Keratinocyte (primary cell): ENCODE measurements around the gene POLR2A.

Experiments
- EZH2 ChIP-seq: IDR thresholded peaks from one replicate; pipeline ENCODE4 v1.6.1; 2012; ENCODE audit warnings: inconsistent platforms, mild to moderate bottlenecking, low read length, moderate library complexity
- TF ChIP-seq, protein P1 (sequence below), 3 experiments: IDR thresholded peaks in 1 of 3; conservative IDR thresholded peaks in 1 of 3; optimal IDR thresholded peaks in 1 of 3; 2 replicates in 2 of 3; 3 replicates in 1 of 3; pipeline versions ENCODE3 to v1.5.1; 2011; ENCODE audit warnings: low read length in 3 of 3, mild to moderate bottlenecking in 3 of 3, moderate library complexity in 2 of 3, control low read depth in 1 of 3, inconsistent platforms in 1 of 3; ENCODE audit not compliant: insufficient read depth in 2 of 3; ENCODE audit errors: extremely low read depth in 1 of 3

DNA sequence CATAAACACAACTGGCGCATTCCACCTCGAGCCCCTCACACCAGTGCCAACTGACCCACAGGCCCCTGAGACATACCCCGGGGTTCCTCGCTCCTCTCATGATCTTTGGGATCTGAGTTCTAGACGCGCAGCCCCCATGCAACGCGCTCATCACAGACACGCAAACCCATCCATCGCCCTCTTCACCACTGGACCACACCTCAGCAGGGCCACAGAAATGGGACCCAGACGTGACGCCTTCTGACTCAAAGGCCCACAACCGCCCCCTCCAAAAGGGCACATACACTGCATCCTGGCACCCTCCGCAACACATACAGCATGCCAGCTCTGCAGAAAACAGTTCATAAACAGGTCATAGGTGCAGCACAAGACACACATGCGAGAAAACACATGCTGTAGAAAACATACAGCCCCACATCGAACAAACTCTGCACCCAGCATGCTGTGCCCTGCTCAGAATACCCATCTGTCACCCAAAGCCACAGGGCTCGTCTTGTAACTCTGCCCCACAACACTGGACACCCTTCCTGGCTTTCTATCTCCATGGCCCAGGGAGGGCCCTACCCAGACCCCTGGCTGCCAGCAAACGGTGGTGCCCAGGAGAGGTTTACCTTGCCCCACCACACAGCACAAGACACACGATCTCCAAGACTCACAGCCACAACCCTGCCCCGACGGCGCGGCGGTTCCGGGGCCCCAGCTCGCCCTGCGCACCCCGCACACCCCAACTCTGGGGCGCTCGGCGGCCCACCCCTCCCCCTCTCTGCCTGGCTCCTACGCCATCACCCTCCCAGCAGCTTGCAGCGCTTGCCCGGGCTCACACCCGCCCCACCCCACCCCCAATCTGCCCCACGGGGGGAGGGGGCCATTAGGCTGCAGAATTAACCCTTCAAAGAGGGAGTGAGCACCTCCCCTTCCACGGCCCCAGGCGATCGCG lies 5.6 kb upstream of the POLR2A start:
- TF ChIP-seq, protein P1, sequence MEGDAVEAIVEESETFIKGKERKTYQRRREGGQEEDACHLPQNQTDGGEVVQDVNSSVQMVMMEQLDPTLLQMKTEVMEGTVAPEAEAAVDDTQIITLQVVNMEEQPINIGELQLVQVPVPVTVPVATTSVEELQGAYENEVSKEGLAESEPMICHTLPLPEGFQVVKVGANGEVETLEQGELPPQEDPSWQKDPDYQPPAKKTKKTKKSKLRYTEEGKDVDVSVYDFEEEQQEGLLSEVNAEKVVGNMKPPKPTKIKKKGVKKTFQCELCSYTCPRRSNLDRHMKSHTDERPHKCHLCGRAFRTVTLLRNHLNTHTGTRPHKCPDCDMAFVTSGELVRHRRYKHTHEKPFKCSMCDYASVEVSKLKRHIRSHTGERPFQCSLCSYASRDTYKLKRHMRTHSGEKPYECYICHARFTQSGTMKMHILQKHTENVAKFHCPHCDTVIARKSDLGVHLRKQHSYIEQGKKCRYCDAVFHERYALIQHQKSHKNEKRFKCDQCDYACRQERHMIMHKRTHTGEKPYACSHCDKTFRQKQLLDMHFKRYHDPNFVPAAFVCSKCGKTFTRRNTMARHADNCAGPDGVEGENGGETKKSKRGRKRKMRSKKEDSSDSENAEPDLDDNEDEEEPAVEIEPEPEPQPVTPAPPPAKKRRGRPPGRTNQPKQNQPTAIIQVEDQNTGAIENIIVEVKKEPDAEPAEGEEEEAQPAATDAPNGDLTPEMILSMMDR (optimal IDR thresholded peaks at IDR 0.05 in 1 of 3, IDR thresholded peaks at IDR 0.05 in 1 of 3, conservative IDR thresholded peaks at IDR 0.05 in 1 of 3; ENCODE audit: extremely low read depth in 1 of 3, insufficient read depth in 2 of 3, low read length in 3 of 3): no peak
- TF ChIP-seq EZH2: no peak
